Measurements from ENCODE around the gene ASXL3.

The ASXL3 gene

GRCh38 chr18:33665187-33665586 lies 87.2 kb downstream of the ASXL3 start:
- TF ChIP-seq CTCF (IDR thresholded peaks at IDR 0.05; ENCODE audit: low read depth, low read length, missing control alignments) = no peak
- H3K4me3 ChIP-seq (replicated peaks; ENCODE audit: low read depth, low read length) = no peak overlapping the region
- DNase-seq (ENCODE audit: extremely low read depth, low read depth) = no peak

- no peak for TF ChIP-seq CTCF (IDR thresholded peaks at IDR 0.05; ENCODE audit: low read depth, low read length, missing control alignments)
- no peak overlapping the region for H3K4me3 ChIP-seq (replicated peaks; ENCODE audit: low read depth, low read length)
- DNase-seq (ENCODE audit: extremely low read depth, low read depth) = no peak
Observed at GRCh38 chr18:33665641-33666040, 87.6 kb downstream of the ASXL3 start.

- DNase-seq (ENCODE audit: extremely low read depth, low read depth) = no peak
- no peak overlapping the region for H3K4me3 ChIP-seq (replicated peaks; ENCODE audit: low read depth, low read length)
- no peak for TF ChIP-seq CTCF (IDR thresholded peaks at IDR 0.05; ENCODE audit: low read depth, low read length, missing control alignments)
Observed at GRCh38 chr18:33666915-33667314, 88.9 kb downstream of the ASXL3 start.

- DNase-seq (ENCODE audit: extremely low read depth, low read depth) = no peak
- no peak for TF ChIP-seq CTCF (IDR thresholded peaks at IDR 0.05; ENCODE audit: low read depth, low read length, missing control alignments)
- no peak overlapping the region for H3K4me3 ChIP-seq (replicated peaks; ENCODE audit: low read depth, low read length)
Observed at GRCh38 chr18:33669589-33669988, 91.6 kb downstream of the ASXL3 start.

GRCh38 chr18:33670029-33670428 lies 92.0 kb downstream of the ASXL3 start:
- no peak overlapping the region for H3K4me3 ChIP-seq (replicated peaks; ENCODE audit: low read depth, low read length)
- TF ChIP-seq CTCF (IDR thresholded peaks at IDR 0.05; ENCODE audit: low read depth, low read length, missing control alignments) = no peak
- no peak for DNase-seq (ENCODE audit: extremely low read depth, low read depth)

- no peak for DNase-seq (ENCODE audit: extremely low read depth, low read depth)
- no peak for TF ChIP-seq CTCF (IDR thresholded peaks at IDR 0.05; ENCODE audit: low read depth, low read length, missing control alignments)
- no peak overlapping the region for H3K4me3 ChIP-seq (replicated peaks; ENCODE audit: low read depth, low read length)
Observed at GRCh38 chr18:33673689-33674088, 95.7 kb downstream of the ASXL3 start.

GRCh38 chr18:33676593-33676992 lies 98.6 kb downstream of the ASXL3 start:
- no peak for TF ChIP-seq CTCF (IDR thresholded peaks at IDR 0.05; ENCODE audit: low read depth, low read length, missing control alignments)
- DNase-seq (ENCODE audit: extremely low read depth, low read depth) = no peak
- no peak overlapping the region for H3K4me3 ChIP-seq (replicated peaks; ENCODE audit: low read depth, low read length)
